Lung (tissue), 12 donors: ENCODE data around the gene TSC22D4. TPM values are rescaled to one million over a fixed set of nuclear protein-coding genes. Genes with fewer than 3 reads are reported as not detected.

Experiments
- ATAC-seq: fragments of 200-7000 bp; cut with Tn5 transposase; one replicate; pipeline ENCODE4 v1.9.1; 2020; ENCODE audit warnings: moderate number of reproducible peaks; ENCODE audit not compliant: insufficient read depth, low FRiP score
- DNase-seq, 3 donors: peaks; one replicate each; pipeline ENCODE4 v3.0.0-alpha.2; 2013 to 2017
- H3K27ac ChIP-seq, 2 donors: one replicate each; pipeline ENCODE4 v1.5.1; 2013; ENCODE audit warnings: mild to moderate bottlenecking in 2 of 2, moderate library complexity in 2 of 2, control low read depth in 1 of 2, inconsistent platforms in 1 of 2, low read depth in 1 of 2, low read length in 1 of 2
- H3K27me3 ChIP-seq, 3 donors: one replicate each; pipeline ENCODE4 v1.5.1; 2013; ENCODE audit warnings: low read length in 2 of 3; ENCODE audit not compliant: control insufficient read depth in 3 of 3, insufficient read depth in 3 of 3
- H3K36me3 ChIP-seq, 4 donors: one replicate each; pipeline ENCODE4 v1.5.1; 2013; ENCODE audit warnings: low read length in 4 of 4, mild to moderate bottlenecking in 1 of 4, moderate library complexity in 1 of 4; ENCODE audit not compliant: control insufficient read depth in 4 of 4, insufficient read depth in 4 of 4
- H3K4me1 ChIP-seq, 5 donors: one replicate each; pipeline ENCODE4 v1.5.1; 2013; ENCODE audit warnings: low read length in 5 of 5, mild to moderate bottlenecking in 2 of 5, moderate library complexity in 1 of 5; ENCODE audit not compliant: control insufficient read depth in 5 of 5, insufficient read depth in 5 of 5
- H3K4me3 ChIP-seq: one replicate; pipeline ENCODE4 v1.5.1; 2013; ENCODE audit warnings: mild to moderate bottlenecking, control low read depth, moderate library complexity
- H3K9ac ChIP-seq, 2 donors: one replicate each; pipeline ENCODE4 v1.5.1; 2013; ENCODE audit warnings: low read length in 2 of 2, control low read depth in 1 of 2; ENCODE audit not compliant: insufficient read depth in 1 of 2
- H3K9me3 ChIP-seq, 4 donors: one replicate each; pipeline ENCODE4 v1.5.1; 2013; ENCODE audit warnings: low read length in 3 of 4, mild to moderate bottlenecking in 1 of 4, moderate library complexity in 1 of 4; ENCODE audit not compliant: control insufficient read depth in 4 of 4, insufficient read depth in 3 of 4
- CTCF ChIP-seq: IDR thresholded peaks from 2 replicates; pipeline ENCODE4 v1.5.1; 2012; ENCODE audit warnings: mild to moderate bottlenecking; ENCODE audit errors: control extremely low read depth, extremely low read depth
- WGBS, 2 donors: extraction: QIAGEN DNeasy Blood & Tissue Kit; methylation state at CpG; one replicate each; pipeline ENCODE4 v1.1.7; 2013; 5-methylcytosine and 5-hydroxymethylcytosine counted together
- polyA plus RNA-seq, 2 donors: library from polyadenylated mRNA; stranded (reverse); fragments of 200-250 nt; gene quantifications; one replicate each; pipeline ENCODE4 v1.2.1, GENCODE V29; 2013
- total RNA-seq, 2 donors: library from RNA; depleted of rRNA in 1 of 2; stranded (reverse); fragments of >200 nt in 1 of 2; gene quantifications; one replicate each; pipeline ENCODE4 v1.2.1, GENCODE V29; 2014 to 2021
- donor health status: control.
- donor health status: control.
- donor health status: Bipolar disorder and iron deficiency.
- donor health status: healthy.
- donor health status: DM: yes; HTN: yes; CAD: no.

Gene TSC22D4
- total and polyA plus RNA-seq, 4 donors = 33.6 to 62.8 (median 50.1) TPM

DNA sequence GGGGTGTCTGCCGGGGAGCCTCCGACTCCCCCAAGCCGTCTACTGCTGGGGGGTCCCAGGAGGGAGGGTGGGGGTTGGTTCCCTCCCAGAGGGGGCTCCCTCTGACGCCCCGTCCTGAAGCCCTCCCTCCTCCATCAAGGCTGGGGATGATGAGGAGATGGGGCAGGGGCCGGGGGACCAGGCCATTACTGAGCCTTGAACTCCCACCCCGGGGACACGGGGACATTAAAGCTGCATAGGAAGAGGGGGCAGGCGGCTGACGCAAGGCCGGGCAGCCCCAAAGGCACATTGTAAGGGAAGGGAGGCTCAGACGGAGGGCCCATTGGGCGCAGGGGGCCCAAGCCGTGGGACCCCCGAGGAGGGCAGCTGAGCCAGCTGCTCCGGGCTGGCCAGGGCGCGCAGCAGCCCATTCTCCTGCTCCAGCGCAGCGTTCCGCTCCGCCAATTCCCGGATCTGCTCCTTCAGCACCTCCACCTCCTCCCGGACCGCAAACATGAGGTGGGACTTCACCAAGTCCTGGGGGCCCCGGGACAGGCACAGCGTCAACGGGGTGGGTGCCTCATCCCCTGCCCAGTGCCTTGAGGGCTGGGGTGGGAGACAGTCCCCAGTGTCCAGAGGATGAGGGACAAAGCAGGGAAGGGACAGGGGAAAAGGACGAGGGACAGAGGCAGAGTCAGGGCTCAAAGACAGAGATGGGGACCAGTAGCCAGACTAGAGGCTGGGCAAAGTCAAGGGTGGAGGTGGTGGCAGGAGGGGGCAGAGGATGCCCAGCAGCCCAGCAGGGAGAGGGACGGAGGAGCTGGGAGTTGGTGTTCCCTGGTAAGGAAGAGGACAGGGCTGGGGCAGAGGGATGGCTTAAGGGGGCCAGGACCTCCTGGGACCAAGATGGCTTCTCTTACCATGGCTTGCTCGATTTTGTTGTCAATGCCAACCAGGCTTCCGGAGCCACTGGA lies 12.1 kb downstream of the TSC22D4 start:
- H3K27ac ChIP-seq = no peak overlapping the region
- ATAC-seq = no peak
- peaks cover 0 to 21% (median 2%) of the 10 kb centered on the region in 4 donors for H3K36me3 ChIP-seq
- DNase-seq = no peak
- WGBS, 2 donors = 83 to 90% methylated on average over 32 of the region's 32 CpGs
- no peak overlapping the region for H3K9ac ChIP-seq
- H3K4me3 ChIP-seq = no peak overlapping the region
- no peaks in the 10 kb centered on the region for H3K27me3 ChIP-seq
- TF ChIP-seq CTCF = no peak
- peaks cover 0 to 36% (median 2%) of the 10 kb centered on the region in 5 donors for H3K4me1 ChIP-seq
- no peaks in the 10 kb centered on the region for H3K9me3 ChIP-seq

GRCh38 chr7:100465702-100466311 lies 13.2 kb downstream of the TSC22D4 start:
- peak; percentile 28 for TF ChIP-seq CTCF
- WGBS, 2 donors = 12 to 18% methylated on average over 11 to 17 of the region's 17 CpGs
- peak; percentile 74 for ATAC-seq
- peaks cover 0 to 36% (median 2%) of the 10 kb centered on the region in 5 donors for H3K4me1 ChIP-seq
- peak overlapping the region in 1 of 2 donors; percentile 33 for H3K27ac ChIP-seq
- H3K27me3 ChIP-seq = no peaks in the 10 kb centered on the region
- no peak overlapping the region for H3K4me3 ChIP-seq
- H3K9ac ChIP-seq = no peak overlapping the region
- H3K36me3 ChIP-seq = peaks cover 0 to 17% (median 2%) of the 10 kb centered on the region in 4 donors
- H3K9me3 ChIP-seq = no peaks in the 10 kb centered on the region
- DNase-seq = peak; percentile 85 to 90 (median 85)

- no peak overlapping the region for H3K4me3 ChIP-seq
- peak overlapping the region in 1 of 2 donors; percentile 33 for H3K27ac ChIP-seq
- peaks cover 0 to 17% (median 2%) of the 10 kb centered on the region in 4 donors for H3K36me3 ChIP-seq
- H3K27me3 ChIP-seq = no peaks in the 10 kb centered on the region
- DNase-seq (no peak), ATAC-seq (no peak)
- H3K9ac ChIP-seq = no peak overlapping the region
- no peak for TF ChIP-seq CTCF
- 68 to 83% methylated on average over 8 of the region's 8 CpGs for WGBS, 2 donors
- H3K9me3 ChIP-seq = no peaks in the 10 kb centered on the region
- peaks cover 0 to 36% (median 2%) of the 10 kb centered on the region in 5 donors for H3K4me1 ChIP-seq
Measured at GRCh38 chr7:100465299-100465698, 13.7 kb downstream of the TSC22D4 start.
